ENCODE results near the gene MARK2.

DNA sequence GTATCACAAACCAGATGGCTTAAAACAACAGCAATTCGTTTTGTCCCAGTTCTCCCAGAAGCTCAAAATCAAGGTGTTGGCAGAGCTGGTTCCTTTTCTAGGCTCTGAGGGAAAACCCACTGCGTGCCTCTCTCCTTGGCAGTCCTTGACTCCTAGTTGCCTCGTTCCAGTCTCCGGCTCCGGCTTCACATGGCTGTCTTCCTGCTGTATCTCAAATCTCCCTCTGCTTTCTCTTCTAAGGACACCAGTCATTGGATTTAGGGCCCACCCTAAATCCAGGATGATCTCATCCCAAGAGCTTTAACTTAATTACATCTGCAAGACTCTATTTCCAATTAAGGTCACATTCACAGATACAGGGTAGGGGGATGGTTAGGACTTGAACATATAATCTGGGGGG is 90.7 kb downstream of the MARK2 start:
- TF ChIP-seq RFX5 (IDR thresholded peaks at IDR 0.05; ENCODE audit: borderline replicate concordance, low read depth, low read length) (no peak), EP300 (IDR thresholded peaks at IDR 0.05; ENCODE audit: borderline replicate concordance in 1 of 2, low read depth in 2 of 2, low read length in 2 of 2) (no peak), SIN3A (conservative IDR thresholded peaks at IDR 0.05 in 1 of 2, IDR thresholded peaks at IDR 0.05 in 1 of 2; ENCODE audit: low read depth in 1 of 2, low read length in 2 of 2) (no peak), POLR2A (IDR thresholded peaks at IDR 0.05; ENCODE audit: control extremely low read depth in 1 of 2, low read depth in 2 of 2, low read length in 2 of 2) (no peak), RAD21 (IDR thresholded peaks at IDR 0.05 in 1 of 2, conservative IDR thresholded peaks at IDR 0.05 in 1 of 2; ENCODE audit: low read depth in 2 of 2, low read length in 2 of 2) (no peak), HDAC6 (IDR thresholded peaks at IDR 0.05; ENCODE audit: low read depth, low read length) (no peak), MAFK (IDR thresholded peaks at IDR 0.05; ENCODE audit: low read depth, low read length) (no peak)
- TF ChIP-seq, protein P1, sequence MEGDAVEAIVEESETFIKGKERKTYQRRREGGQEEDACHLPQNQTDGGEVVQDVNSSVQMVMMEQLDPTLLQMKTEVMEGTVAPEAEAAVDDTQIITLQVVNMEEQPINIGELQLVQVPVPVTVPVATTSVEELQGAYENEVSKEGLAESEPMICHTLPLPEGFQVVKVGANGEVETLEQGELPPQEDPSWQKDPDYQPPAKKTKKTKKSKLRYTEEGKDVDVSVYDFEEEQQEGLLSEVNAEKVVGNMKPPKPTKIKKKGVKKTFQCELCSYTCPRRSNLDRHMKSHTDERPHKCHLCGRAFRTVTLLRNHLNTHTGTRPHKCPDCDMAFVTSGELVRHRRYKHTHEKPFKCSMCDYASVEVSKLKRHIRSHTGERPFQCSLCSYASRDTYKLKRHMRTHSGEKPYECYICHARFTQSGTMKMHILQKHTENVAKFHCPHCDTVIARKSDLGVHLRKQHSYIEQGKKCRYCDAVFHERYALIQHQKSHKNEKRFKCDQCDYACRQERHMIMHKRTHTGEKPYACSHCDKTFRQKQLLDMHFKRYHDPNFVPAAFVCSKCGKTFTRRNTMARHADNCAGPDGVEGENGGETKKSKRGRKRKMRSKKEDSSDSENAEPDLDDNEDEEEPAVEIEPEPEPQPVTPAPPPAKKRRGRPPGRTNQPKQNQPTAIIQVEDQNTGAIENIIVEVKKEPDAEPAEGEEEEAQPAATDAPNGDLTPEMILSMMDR (IDR thresholded peaks at IDR 0.05; ENCODE audit: control extremely low read depth in 1 of 3, insufficient read depth in 1 of 3, low read depth in 1 of 3, low read length in 3 of 3), result no peak
